Measurements from ENCODE around the gene MEN1.

Gene MEN1

DNA sequence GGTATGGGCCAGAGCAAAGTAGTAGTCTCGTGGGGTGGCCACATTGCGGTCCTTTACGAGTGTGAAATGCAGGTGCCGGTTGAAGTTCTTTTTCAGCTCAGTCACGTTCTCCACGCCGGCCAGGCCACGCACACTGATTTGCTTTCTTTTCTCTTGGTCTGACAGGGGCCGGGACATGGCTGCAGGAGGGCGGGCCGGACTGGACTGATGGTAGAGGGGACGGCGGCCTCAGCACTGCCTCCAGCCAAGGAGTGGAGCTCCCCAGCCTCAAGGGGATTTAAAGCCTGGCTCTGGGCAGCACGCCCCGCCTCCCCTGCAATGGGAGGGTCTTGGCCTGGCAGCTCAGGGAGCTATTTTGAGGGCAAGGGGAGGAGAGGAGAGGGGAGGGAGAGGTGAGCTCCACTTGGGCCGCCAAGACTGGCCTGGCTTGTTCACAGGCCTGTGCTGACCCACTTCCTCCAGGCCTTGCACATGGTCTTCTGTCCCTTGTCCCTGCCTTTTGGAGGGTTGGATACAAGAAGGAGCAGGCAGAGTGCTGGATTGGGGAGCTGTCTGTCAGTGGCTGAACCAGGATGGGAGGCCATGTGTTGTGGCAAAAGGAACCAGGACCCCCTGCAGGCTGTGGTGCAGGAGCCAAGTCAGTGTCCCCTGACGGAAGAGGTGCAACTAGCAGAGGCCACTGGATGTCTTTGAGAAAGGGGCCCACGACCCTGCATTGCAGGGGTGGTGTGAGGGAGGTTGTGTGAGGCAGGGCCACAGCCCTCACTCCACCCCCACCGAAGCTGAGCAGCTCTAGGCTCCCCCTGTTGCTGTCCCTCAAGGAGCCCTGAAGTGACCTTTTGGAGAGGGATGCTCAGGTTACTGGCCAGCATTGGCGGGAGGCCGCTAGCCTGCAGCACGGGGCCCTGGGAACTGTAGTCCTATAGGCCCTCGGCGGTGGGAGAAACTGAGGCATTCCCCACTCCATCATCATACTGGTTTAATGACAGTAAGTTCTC lies 50.3 kb downstream of the MEN1 start, which contains the start of gene PYGM:
Gene PYGM (minus strand): TSS at position 253 of the 998 bp plus-strand sequence. CDS start 76 bp downstream, at position 177.
- no peak for DNase-seq

DNA sequence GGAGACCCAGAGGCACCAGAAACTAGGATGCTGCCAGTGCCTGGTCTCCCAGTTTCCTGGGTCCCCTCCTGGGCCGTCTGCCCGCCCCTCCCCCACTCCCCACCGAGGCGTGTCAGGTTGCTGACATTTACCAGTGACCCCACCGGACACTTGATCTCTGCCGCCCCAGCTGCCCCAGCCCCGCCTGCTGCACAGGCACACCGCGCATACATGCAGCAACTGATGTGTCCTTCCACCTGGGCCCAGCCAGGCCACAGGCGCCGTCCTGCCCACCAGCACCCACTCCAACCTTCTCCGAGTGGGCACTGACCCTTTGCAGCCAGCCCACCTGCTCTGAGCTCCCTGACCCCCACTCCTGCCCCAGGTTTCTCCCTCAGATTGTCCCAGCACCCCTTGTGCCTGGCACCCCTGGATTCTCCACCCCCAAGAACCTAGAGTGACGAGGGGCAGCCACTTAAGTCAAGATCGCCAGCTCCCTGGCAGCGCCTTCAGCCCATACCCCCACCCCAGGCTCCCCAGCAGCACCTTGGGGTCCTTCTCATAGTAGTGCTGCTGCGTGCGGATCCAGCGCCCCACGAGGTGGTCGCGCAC lies 51.1 kb downstream of the MEN1 start:
- DNase-seq: no peak

DNA sequence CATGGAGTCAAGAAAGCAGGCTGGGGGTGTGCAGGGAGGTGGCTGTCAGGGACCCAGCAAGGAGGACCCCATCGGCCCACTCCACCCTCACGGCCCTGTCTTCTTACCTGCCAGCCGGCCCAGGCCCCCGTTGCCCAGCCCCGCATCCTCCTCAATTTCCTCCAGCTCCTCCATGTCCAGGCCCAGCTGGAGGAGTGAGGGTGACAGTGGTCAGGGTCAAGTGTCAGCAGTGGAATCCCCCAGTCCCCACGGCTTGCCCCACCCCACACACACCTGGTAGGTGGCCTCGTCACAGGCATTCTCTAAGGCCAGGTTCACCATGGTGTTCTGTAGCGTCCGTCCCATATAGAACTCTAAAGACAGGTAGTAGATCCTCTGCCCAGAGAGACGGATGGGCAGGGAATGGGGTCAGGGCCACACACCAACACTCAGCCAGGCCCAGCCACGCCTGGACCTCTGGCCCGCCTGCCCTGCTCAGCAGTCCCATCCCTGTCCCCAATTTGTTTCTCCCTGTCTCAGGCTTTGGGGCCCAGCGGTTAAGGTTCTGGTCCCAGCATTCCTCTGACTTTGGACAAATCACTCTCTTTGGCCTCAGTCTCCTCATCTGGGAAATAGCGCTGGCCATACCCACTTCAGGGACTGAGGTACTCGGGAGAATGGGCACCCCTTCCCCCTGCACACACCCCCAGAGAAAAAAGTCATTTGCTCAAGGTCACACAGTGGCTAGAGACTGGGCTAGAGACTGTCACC lies 51.8 kb downstream of the MEN1 start:
- no peak for DNase-seq

DNA sequence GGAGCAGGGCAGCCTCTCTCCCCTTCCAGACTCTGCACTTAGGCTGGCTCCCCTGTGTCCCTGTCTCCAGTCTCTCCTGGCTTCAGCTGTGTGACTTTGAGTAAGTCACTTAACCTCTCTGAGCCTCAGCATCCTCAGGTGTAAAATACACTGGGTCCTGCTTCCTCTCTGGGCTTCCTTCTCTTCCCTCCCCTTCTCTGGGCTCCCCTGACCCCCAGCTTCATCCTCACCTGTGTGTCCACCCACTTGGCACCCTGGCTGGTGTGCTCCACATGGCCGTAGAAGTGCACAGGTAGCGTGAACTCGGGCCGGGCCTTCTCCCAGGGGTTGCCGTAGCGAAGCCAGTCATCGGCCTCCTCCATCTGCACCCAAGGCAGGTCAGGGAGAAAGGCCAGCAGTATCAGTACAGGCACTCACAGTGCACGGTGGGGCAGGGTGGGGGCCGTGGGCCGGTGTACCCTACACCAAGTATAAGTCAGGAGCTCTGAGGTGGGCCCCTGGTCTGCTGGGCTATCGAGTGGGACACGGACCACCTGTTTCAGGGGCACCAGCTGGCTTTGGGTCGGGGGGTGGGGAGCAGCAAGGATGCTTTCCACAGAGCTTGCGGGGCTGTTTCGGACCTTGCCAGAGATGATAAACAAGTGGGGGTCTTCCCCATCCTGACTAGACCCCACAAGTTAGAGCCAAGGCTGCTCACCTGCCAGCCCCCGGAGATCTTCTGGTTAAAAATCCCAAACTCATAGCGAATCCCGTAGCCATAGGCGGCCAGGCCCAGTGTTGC lies 52.6 kb downstream of the MEN1 start:
- DNase-seq: no peak

DNA sequence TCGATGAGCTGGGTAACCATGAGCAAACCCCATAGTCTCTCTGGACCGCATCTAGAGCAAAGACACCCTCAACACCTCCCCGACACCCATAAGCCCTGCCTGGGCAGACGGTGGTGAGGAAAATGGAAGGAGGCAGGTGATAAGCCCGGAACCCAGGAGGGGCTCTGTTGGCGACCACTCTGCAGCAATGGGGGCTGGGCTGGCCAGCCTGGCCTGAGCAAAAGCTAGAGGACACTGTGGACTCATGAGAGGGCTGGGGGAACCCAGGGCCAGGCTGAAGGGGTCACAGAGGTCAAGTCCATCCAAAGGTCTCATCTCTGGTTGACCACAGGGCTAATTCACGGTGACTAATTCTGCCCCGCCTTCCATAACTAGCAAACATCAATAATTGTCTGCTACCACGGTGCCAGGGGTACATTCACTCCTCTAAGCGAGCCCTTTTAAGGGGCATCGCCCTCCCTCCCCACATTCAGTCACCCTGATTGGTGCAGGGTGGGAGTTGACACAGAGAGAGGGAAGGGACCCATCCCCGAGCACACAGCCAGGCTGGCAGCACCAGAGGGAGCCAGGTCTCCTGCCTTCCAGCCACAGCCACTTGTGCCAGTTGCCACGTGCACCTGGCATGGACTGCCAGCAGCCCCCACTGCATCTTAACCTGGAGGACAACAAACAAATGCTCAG lies 54.5 kb downstream of the MEN1 start:
- DNase-seq: no peak

GRCh38 chr11:64754919-64755662 lies 55.3 kb downstream of the MEN1 start:
- no peak for DNase-seq

DNA sequence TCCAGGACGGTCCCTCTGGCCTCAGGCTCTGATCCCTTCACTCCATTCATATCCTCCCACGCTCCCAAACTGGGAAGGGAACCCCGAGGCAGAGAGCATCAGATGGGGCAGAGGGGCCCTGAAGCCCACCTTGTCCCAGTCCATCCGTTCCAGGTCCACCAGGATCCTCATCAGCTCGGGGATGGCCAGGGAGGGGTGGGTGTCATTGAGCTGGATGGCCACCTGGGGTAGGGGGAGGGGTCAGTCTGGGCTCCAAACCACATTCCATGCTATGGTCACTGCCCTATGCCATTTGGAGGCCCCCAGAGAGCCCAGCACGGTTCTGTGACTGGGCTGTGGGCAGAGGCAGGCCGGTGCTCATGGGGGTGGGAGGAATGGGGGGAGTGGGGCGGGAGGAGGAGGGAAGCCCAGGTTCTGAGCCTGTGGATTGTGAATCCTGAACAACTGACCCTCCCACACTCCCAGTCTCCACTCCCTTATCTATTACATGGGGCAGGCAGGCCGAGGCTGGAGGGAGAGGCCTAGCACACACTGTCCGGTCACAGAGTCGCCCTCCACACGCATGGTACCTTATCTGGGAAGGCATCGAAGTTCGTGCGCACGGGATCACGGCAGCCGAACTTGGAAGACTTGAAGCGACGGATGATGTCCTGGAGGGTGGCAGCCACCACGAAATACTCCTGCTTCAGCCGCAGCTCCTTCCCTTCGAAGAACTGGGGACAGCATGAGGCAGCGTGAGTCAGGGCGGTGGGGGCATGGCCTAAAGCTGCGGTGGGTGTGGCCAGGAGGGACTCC lies 56.0 kb downstream of the MEN1 start:
- DNase-seq: no peak

All from NCI-H2081 treated with DMSO at 0.1 percent for 48 hours (cell line).